Gastrocnemius medialis (tissue), 4 donors: Measurements from ENCODE around the gene CCPG1.

Source experiments
- POLR2A ChIP-seq, 2 donors: fragments of 450-650 bp; IDR thresholded peaks; one replicate each; pipeline ENCODE4 v1.6.1; 2017; ENCODE audit warnings: antibody characterized with exemption in 2 of 2, mild to moderate bottlenecking in 2 of 2, moderate library complexity in 2 of 2
- TF ChIP-seq, protein P1 (sequence below), 5 experiments: fragments of 450-650 bp in 3 of 5; fragments of 200-600 bp in 2 of 5; sonication (generic) in 2 of 5; IDR thresholded peaks in 4 of 5; conservative IDR thresholded peaks in 1 of 5; 1 replicate in 4 of 5; 2 replicates in 1 of 5; pipeline ENCODE4 v1.5.1; 2016 to 2019; ENCODE audit warnings: antibody characterized with exemption in 5 of 5, mild to moderate bottlenecking in 3 of 5, moderate library complexity in 3 of 5

GRCh38 chr15:55334997-55335396 is 73.2 kb downstream of the CCPG1 start:
- TF ChIP-seq, protein P1, sequence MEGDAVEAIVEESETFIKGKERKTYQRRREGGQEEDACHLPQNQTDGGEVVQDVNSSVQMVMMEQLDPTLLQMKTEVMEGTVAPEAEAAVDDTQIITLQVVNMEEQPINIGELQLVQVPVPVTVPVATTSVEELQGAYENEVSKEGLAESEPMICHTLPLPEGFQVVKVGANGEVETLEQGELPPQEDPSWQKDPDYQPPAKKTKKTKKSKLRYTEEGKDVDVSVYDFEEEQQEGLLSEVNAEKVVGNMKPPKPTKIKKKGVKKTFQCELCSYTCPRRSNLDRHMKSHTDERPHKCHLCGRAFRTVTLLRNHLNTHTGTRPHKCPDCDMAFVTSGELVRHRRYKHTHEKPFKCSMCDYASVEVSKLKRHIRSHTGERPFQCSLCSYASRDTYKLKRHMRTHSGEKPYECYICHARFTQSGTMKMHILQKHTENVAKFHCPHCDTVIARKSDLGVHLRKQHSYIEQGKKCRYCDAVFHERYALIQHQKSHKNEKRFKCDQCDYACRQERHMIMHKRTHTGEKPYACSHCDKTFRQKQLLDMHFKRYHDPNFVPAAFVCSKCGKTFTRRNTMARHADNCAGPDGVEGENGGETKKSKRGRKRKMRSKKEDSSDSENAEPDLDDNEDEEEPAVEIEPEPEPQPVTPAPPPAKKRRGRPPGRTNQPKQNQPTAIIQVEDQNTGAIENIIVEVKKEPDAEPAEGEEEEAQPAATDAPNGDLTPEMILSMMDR (IDR thresholded peaks at IDR 0.05 in 4 of 5, conservative IDR thresholded peaks at IDR 0.05 in 1 of 5), result no peak
- TF ChIP-seq POLR2A (IDR thresholded peaks at IDR 0.05), result no peak
